Heart left ventricle (tissue), 16 donors: ENCODE measurements around the gene NDUFS8. TPM values are rescaled to one million over a fixed set of nuclear protein-coding genes. Genes with fewer than 3 reads are reported as not detected.
A peak's percentile ranks its signal among the peaks of the same experiment; 100 is the strongest.

Experiments used
- ATAC-seq, 4 donors: fragments of 200-7000 bp; cut with Tn5 transposase; one replicate each; pipeline ENCODE4 v1.9.1; 2020 to 2022; ENCODE audit warnings: moderate library complexity in 4 of 4, mild to moderate bottlenecking in 3 of 4, moderate number of reproducible peaks in 1 of 4
- DNase-seq, 5 donors: peaks; one replicate each; pipeline ENCODE4 v3.0.0-alpha.2; 2020
- H3K27ac ChIP-seq, 12 donors: fragments of 200-600 bp; sonication (generic) in 4 of 12; one replicate each; pipeline versions ENCODE4 v1.5.0 to v1.8.0; 2016 to 2022; ENCODE audit warnings: mild to moderate bottlenecking in 2 of 12
- H3K27me3 ChIP-seq, 9 donors: fragments of 200-600 bp; sonication (generic) in 2 of 9; one replicate each; pipeline versions ENCODE4 v1.5.1 to v1.8.0; 2016 to 2022; ENCODE audit warnings: mild to moderate bottlenecking in 3 of 9
- H3K36me3 ChIP-seq, 9 donors: fragments of 200-600 bp; sonication (generic) in 2 of 9; one replicate each; pipeline versions ENCODE4 v1.5.0 to v1.8.0; 2018 to 2022; ENCODE audit warnings: mild to moderate bottlenecking in 2 of 9
- H3K4me1 ChIP-seq, 12 donors: fragments of 200-600 bp; sonication (generic) in 4 of 12; one replicate each; pipeline versions ENCODE4 v1.5.0 to v1.8.0; 2016 to 2022; ENCODE audit warnings: mild to moderate bottlenecking in 3 of 12
- H3K4me3 ChIP-seq, 12 donors: fragments of 200-600 bp; sonication (generic) in 4 of 12; one replicate each; pipeline versions ENCODE4 v1.5.0 to v1.8.0; 2017 to 2022; ENCODE audit warnings: mild to moderate bottlenecking in 9 of 12, moderate library complexity in 4 of 12
- H3K9me3 ChIP-seq, 12 donors: fragments of 200-600 bp; sonication (generic) in 4 of 12; one replicate each; pipeline versions ENCODE4 v1.5.0 to v1.8.0; 2016 to 2022; ENCODE audit warnings: mild to moderate bottlenecking in 1 of 12
- CTCF ChIP-seq, 12 donors: fragments of 200-600 bp; sonication (generic) in 4 of 12; IDR thresholded peaks; one replicate each; pipeline versions ENCODE4 v1.5.0 to v1.8.0; 2018 to 2022; ENCODE audit warnings: antibody characterized with exemption in 12 of 12, mild to moderate bottlenecking in 5 of 12
- POLR2A ChIP-seq, 2 donors: fragments of 450-650 bp; IDR thresholded peaks; one replicate each; pipeline ENCODE4 v1.6.1; 2017; ENCODE audit warnings: antibody characterized with exemption in 2 of 2, mild to moderate bottlenecking in 2 of 2, moderate library complexity in 2 of 2
- WGBS, 4 donors: extraction: QIAGEN DNeasy Blood & Tissue Kit in 2 of 4; methylation state at CpG; one replicate each; pipeline versions ENCODE4 v1.1.5 to v1.1.7; 2013 to 2018; 5-methylcytosine and 5-hydroxymethylcytosine counted together
- intact Hi-C, 10 donors: fragments of 100-400 bp; cut with DNase I; formaldehyde crosslinking; loops; one replicate each; pipeline versions ENCODE4 v1.11.1 to v1.14.2; 2022
- polyA plus RNA-seq, 2 donors: library from polyadenylated mRNA; stranded (reverse); fragments of 200-250 nt; gene quantifications; one replicate each; pipeline ENCODE4 v1.2.3, GENCODE V29; 2013
- total RNA-seq, 9 donors: library from RNA; depleted of rRNA in 2 of 9; stranded (reverse); fragments of >200 nt in 2 of 9; fragmentation: NEBNext Ultra II Directional in 3 of 9; extraction: Animal tissue kit (Norgen Biotek cat#: 25700) in 3 of 9; gene quantifications; one replicate each; pipeline versions ENCODE4 v1.1.0 to v1.2.4, GENCODE V29; 2016 to 2023
- donor health status: ischemic (EF 13 %, LVEDD 7.1; RV severe dilation, severe dysfunction).
- donor health status: healthy with polysubstance abuse.
- donor health status: DM: no; HTN: yes; CAD: no.
- donor health status: DM: no; HTN: no; CAD: no.
- donor health status: ischemic (EF 25% LVEDD 6.9; RV normal size, moderate dysfunction).
- donor health status: ischemic (EF 25% LVEDD 5.7; RV mildly dilated, moderate dysfunction).
- donor health status: healthy.
- donor health status: DM: yes; HTN: yes; CAD: no.
- donor health status: ischemic (EF 35%, LVEDD 5.7; RV mildly dilated, moderate dysfunction).
- donor health status: nonischemic (EF 11% LVEDD 7.7; RV severe dilation, severe dysfunction).
- donor health status: DM: yes; HTN: yes; CAD: no.
- donor health status: PGD.
- donor health status: ischemic (EF 29% LVEDD 5.4; RV normal size, mild dysfunction).
- donor health status: nonischemic (EF 23%, LVEDD 6.1; RV moderate dilation, normal function).

Gene NDUFS8
- total and polyA plus RNA-seq, 11 donors: 262 to 948 (median 365) TPM

- DNase-seq: peak in 1 of 5 donors; percentile 54
Observed at GRCh38 chr11:68043349-68044144, 13.1 kb downstream of the NDUFS8 start.

GRCh38 chr11:68044145-68044813 lies 13.8 kb downstream of the NDUFS8 start:
- H3K27ac ChIP-seq: no peak overlapping the region
- WGBS, 4 donors: 92 to 97% (median 94%) methylated on average over 8 to 24 of the region's 24 CpGs
- peaks cover 0 to 81% (median 25%) of the 10 kb centered on the region in 9 donors for H3K36me3 ChIP-seq
- H3K4me3 ChIP-seq: no peak overlapping the region
- no peaks in the 10 kb centered on the region for H3K27me3 ChIP-seq
- TF ChIP-seq POLR2A (IDR thresholded peaks at IDR 0.05) (no peak), CTCF (IDR thresholded peaks at IDR 0.05) (no peak)
- H3K4me1 ChIP-seq: peaks cover 0 to 18% (median 11%) of the 10 kb centered on the region in 12 donors
- H3K9me3 ChIP-seq: no peaks in the 10 kb centered on the region
- ATAC-seq (no peak), DNase-seq (peak in 1 of 5 donors; percentile 56)
- intact Hi-C loops: no loop called here

More at GRCh38 chr11:68043349-68044144, 13.1 kb downstream of the NDUFS8 start:
- peak overlapping the region in 1 of 12 donors; percentile 38 for H3K27ac ChIP-seq
- intact Hi-C loops: no loop called here
- H3K9me3 ChIP-seq: no peaks in the 10 kb centered on the region
- no peaks in the 10 kb centered on the region for H3K27me3 ChIP-seq
- TF ChIP-seq CTCF (IDR thresholded peaks at IDR 0.05) (no peak), POLR2A (IDR thresholded peaks at IDR 0.05) (no peak)
- no peak for ATAC-seq
- WGBS, 4 donors: 87 to 90% (median 89%) methylated on average over 15 to 36 of the region's 36 CpGs
- peaks cover 0 to 74% (median 18%) of the 10 kb centered on the region in 9 donors for H3K36me3 ChIP-seq
- H3K4me3 ChIP-seq: no peak overlapping the region
- H3K4me1 ChIP-seq: peaks cover under 1 to 24% (median 12%) of the 10 kb centered on the region in 12 donors

- Histone ChIP-seq H3K27ac (no peak overlapping the region), H3K27me3 (no peaks in the 10 kb centered on the region), H3K9me3 (no peaks in the 10 kb centered on the region), H3K4me1 (peaks cover 0 to 13% (median 5%) of the 10 kb centered on the region in 12 donors), H3K4me3 (no peak overlapping the region), H3K36me3 (peaks cover 0 to 87% (median 30%) of the 10 kb centered on the region in 9 donors)
- DNase-seq (no peak), ATAC-seq (no peak)
- TF ChIP-seq POLR2A (IDR thresholded peaks at IDR 0.05): no peak
- TF ChIP-seq CTCF (IDR thresholded peaks at IDR 0.05): no peak
- 94 to 97% (median 95%) methylated on average over 13 to 18 of the region's 18 CpGs for WGBS, 4 donors
- intact Hi-C loops: no loop called here
Observed at GRCh38 chr11:68044898-68045351, 14.4 kb downstream of the NDUFS8 start.
